Ishikawa (cell line): ENCODE measurements around the gene TMC7.

Source experiments
- CEBPB ChIP-seq: IDR thresholded peaks from 2 replicates; pipeline ENCODE4 v1.6.1; 2012
- CREB1 ChIP-seq: IDR thresholded peaks from 2 replicates; pipeline ENCODE4 v1.6.1; 2012; ENCODE audit warnings: low read depth
- EGR1 ChIP-seq: IDR thresholded peaks from 2 replicates; pipeline ENCODE4 v1.6.1; 2012
- EP300 ChIP-seq: IDR thresholded peaks from 2 replicates; pipeline ENCODE4 v1.6.1; 2012; ENCODE audit warnings: borderline replicate concordance
- FOXM1 ChIP-seq: IDR thresholded peaks from 2 replicates; pipeline ENCODE4 v1.6.1; 2012; ENCODE audit warnings: low read depth, borderline replicate concordance
- NFIC ChIP-seq: IDR thresholded peaks from 2 replicates; pipeline ENCODE4 v1.6.1; 2012
- RAD21 ChIP-seq: IDR thresholded peaks from 2 replicates; pipeline ENCODE4 v1.6.1; 2012; ENCODE audit warnings: low read depth
- TAF1 ChIP-seq: IDR thresholded peaks from 2 replicates; pipeline ENCODE4 v1.6.1; 2012; ENCODE audit warnings: low read depth, mild to moderate bottlenecking
- TCF12 ChIP-seq: IDR thresholded peaks from 2 replicates; pipeline ENCODE4 v1.6.1; 2012; ENCODE audit warnings: low read depth
- TEAD4 ChIP-seq: IDR thresholded peaks from 2 replicates; pipeline ENCODE4 v1.6.1; 2012
- YY1 ChIP-seq: IDR thresholded peaks from 2 replicates; pipeline ENCODE4 v1.6.1; 2012; ENCODE audit warnings: low read depth
- ZBTB7A ChIP-seq: IDR thresholded peaks from 2 replicates; pipeline ENCODE4 v1.6.1; 2012; ENCODE audit warnings: low read depth
- TF ChIP-seq, protein P1 (sequence below): IDR thresholded peaks from 2 replicates; pipeline ENCODE4 v1.6.1; 2012; ENCODE audit warnings: low read depth, mild to moderate bottlenecking
- TF ChIP-seq, protein P2 (sequence below): IDR thresholded peaks from 2 replicates; pipeline ENCODE4 v1.6.1; 2012
- TF ChIP-seq, protein P3 (sequence below): IDR thresholded peaks from 2 replicates; pipeline ENCODE4 v1.6.1; 2012

Gene TMC7

DNA sequence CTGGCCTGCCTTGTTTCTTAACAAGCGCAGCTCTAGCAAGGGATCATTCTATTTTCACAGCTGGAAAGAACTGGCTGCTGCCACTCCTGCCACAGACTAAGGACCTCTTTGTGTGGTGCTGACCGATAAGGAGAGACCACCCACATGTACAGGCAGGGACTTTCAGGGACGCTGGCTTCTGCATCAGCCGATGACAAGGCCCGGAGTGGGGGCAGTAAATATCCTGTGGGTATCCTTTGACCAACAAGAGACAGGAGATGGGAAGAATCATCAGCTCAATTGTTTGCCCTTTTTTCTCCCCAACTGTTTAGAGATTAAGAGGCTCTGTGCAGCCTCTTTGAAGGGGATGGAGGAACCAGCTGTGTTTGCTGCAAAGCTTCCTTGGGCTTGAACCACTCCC is 120.9 kb downstream of the TMC7 start:
- no peak for TF ChIP-seq ZBTB7A
- TF ChIP-seq, protein P1, sequence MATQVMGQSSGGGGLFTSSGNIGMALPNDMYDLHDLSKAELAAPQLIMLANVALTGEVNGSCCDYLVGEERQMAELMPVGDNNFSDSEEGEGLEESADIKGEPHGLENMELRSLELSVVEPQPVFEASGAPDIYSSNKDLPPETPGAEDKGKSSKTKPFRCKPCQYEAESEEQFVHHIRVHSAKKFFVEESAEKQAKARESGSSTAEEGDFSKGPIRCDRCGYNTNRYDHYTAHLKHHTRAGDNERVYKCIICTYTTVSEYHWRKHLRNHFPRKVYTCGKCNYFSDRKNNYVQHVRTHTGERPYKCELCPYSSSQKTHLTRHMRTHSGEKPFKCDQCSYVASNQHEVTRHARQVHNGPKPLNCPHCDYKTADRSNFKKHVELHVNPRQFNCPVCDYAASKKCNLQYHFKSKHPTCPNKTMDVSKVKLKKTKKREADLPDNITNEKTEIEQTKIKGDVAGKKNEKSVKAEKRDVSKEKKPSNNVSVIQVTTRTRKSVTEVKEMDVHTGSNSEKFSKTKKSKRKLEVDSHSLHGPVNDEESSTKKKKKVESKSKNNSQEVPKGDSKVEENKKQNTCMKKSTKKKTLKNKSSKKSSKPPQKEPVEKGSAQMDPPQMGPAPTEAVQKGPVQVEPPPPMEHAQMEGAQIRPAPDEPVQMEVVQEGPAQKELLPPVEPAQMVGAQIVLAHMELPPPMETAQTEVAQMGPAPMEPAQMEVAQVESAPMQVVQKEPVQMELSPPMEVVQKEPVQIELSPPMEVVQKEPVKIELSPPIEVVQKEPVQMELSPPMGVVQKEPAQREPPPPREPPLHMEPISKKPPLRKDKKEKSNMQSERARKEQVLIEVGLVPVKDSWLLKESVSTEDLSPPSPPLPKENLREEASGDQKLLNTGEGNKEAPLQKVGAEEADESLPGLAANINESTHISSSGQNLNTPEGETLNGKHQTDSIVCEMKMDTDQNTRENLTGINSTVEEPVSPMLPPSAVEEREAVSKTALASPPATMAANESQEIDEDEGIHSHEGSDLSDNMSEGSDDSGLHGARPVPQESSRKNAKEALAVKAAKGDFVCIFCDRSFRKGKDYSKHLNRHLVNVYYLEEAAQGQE = no peak
- no peak for TF ChIP-seq EP300
- TF ChIP-seq, protein P2, sequence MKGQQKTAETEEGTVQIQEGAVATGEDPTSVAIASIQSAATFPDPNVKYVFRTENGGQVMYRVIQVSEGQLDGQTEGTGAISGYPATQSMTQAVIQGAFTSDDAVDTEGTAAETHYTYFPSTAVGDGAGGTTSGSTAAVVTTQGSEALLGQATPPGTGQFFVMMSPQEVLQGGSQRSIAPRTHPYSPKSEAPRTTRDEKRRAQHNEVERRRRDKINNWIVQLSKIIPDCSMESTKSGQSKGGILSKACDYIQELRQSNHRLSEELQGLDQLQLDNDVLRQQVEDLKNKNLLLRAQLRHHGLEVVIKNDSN = no peak
- TF ChIP-seq TCF12 = no peak
- TF ChIP-seq, protein P3, sequence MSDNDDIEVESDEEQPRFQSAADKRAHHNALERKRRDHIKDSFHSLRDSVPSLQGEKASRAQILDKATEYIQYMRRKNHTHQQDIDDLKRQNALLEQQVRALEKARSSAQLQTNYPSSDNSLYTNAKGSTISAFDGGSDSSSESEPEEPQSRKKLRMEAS = no peak
- no peak for TF ChIP-seq RAD21
- no peak for TF ChIP-seq EGR1
- no peak for TF ChIP-seq CREB1
- no peak for TF ChIP-seq YY1
- no peak for TF ChIP-seq TEAD4

DNA sequence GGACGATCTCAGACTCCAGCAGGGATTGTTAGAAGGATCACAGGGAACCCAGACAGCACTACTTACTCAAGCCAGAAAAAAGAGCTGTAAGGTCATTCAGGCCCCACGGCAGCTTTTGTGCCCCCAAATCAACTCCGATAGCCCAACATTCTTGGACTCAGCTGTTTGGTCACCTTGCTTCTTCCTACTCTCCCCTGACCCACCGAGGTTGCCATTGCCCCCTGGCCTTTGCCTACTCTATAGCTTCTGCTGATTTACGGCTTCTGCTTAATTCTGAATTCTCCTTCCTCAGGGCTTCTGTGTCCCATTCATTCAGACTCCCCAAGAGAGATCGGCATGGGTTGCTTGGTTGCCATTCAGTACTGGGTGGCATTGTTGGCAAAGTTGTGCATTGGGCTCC is 121.4 kb downstream of the TMC7 start:
- TF ChIP-seq CEBPB = no peak

DNA sequence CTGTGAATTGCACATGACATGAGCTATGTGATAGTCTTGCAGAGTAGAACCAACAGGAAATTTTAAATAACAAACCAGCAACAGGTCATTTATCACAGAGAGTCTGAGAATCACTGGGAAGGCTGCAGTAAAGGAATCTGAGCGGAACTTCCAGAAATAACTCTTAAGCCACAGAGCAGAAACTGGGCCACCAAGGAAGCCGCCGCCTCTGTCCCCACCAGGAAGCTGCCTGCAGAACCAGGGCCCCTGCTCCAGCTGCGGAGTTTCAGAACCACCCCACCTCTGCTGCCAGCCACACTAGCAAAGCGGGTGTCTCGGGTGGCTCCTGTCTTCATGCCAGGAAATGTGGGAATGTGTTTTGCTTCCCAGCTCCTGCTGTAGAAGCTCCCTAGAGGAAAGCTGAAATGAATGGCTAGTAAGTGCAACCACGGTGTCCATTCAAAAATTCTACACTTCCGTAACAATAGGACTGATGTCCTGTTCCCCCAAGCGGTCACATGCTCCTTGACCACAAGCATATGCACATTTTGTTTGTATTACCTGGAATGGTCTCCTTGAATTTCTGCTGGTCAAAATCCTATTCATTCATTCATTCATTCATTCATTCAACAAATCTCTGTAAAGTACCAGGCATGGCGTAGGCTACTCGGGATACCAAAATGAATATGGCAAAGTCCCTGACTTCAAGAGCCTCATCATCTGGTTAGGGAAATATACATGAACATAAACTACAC is 122.3 kb downstream of the TMC7 start:
- TF ChIP-seq EP300 = no peak
- no peak for TF ChIP-seq FOXM1
- no peak for TF ChIP-seq CREB1
- TF ChIP-seq TEAD4 = no peak
- TF ChIP-seq RAD21 = no peak
- no peak for TF ChIP-seq EGR1
- TF ChIP-seq ZBTB7A = no peak

DNA sequence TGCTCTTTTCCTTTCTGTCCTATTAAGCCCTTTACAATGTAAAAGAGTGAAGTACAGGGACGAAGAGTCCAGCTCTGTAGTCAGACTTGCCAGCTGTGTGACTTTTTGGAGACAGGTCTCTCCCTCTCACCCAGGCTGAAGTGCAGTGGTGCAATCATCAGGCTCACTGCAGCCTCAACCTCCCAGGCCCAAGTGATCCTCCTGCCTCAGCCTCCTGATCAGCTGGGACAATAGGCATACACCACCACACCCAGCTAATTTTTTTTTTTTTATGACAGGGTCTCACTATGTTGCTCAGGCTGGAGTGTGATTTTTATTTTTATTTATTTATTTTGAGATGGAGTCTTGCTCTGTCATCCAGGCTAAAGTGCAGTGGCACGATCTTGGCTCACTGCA is 122.9 kb downstream of the TMC7 start:
- TF ChIP-seq, protein P3 = no peak
- TF ChIP-seq EP300 (no peak), RAD21 (no peak), TCF12 (no peak), CREB1 (no peak), CEBPB (no peak), NFIC (no peak), EGR1 (no peak)
- TF ChIP-seq, protein P2 = no peak

DNA sequence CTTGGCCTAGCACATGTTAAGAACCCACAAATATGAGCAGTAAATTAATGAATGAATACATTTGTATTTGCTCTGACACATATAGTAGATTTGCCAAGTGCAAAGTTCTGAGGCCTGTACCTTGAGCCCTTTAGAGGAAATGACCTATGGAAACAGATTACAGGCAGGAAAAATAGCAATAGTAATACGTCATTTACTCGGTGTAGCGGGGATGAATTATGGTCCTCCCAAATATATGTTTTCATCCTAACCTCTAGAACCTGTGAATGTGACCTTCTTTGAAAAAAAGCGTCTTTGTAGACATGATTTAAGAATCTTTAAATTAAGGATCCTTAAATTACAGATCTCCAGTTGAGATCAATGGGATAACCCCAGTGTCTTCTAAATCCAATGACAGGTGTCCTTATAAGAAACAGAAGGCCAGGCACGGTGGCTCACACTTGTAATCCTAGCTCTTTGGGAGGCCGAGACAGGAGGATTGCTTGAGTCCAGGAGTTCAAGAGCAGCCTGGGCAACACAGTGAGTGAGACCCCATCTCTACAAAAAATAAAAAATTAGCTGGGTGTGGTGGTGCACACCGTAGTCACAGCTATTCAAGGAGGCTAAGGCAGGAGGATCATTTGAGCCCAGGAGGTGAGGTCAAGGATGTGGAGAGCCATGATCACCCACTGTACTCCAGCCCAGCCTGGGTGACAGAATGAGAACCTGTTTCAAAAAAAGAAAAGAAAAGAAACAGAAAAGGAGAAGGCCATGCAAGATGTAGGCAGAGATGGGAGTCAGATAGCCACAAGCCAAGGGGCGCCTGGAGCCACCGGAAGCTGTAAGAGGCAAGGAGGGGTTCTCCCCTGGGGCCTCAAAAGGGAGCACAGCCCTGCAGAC is 124.9 kb downstream of the TMC7 start:
- TF ChIP-seq, protein P2 = no peak
- TF ChIP-seq FOXM1 (no peak), RAD21 (no peak), EGR1 (no peak), TCF12 (no peak), TAF1 (no peak), YY1 (no peak), CREB1 (no peak), TEAD4 (no peak), EP300 (no peak), NFIC (no peak), ZBTB7A (no peak), CEBPB (no peak)
- TF ChIP-seq, protein P3 = no peak
- TF ChIP-seq, protein P1 = no peak
